H1 (cell line): ENCODE results near the gene CACNG4. TPM values are rescaled to one million over a fixed set of nuclear protein-coding genes. Genes with fewer than 3 reads are reported as not detected.

Experiments
- polyA plus RNA-seq, 7 experiments: library from polyadenylated mRNA; depleted of rRNA in 3 of 7; stranded (reverse) in 5 of 7; unstranded in 2 of 7; fragments of >200 nt in 5 of 7; fragments of 200-250 nt in 2 of 7; gene quantifications; 1 replicate in 5 of 7; 2 replicates in 1 of 7; 4 replicates in 1 of 7; pipeline versions ENCODE4 v1.2.1 to v1.2.3, GENCODE V29; 2011 to 2013; ENCODE audit warnings: missing spikeins in 2 of 7, mixed read lengths in 2 of 7
- total RNA-seq: library from RNA; stranded (reverse); fragmentation: NEBNext Ultra II Directional; extraction: Animal tissue kit (Norgen Biotek cat#: 25700); gene quantifications from 2 replicates; pipeline ENCODE4 v1.2.1, GENCODE V29; 2021
- TF ChIP-seq, protein P1 (sequence below): fragments of 300-600 bp; sonication (generic); IDR thresholded peaks from 2 replicates; pipeline ENCODE4 v1.7.1; 2012; ENCODE audit warnings: low read length, moderate library complexity, mild to moderate bottlenecking, inconsistent platforms; ENCODE audit not compliant: insufficient replicate concordance

Gene CACNG4
- total and polyA plus RNA-seq, 2 of the 8 experiments (the other 6 are each of a cell fraction or from before 2014, with no cell fraction given), result 3.6 to 5.6 TPM

DNA sequence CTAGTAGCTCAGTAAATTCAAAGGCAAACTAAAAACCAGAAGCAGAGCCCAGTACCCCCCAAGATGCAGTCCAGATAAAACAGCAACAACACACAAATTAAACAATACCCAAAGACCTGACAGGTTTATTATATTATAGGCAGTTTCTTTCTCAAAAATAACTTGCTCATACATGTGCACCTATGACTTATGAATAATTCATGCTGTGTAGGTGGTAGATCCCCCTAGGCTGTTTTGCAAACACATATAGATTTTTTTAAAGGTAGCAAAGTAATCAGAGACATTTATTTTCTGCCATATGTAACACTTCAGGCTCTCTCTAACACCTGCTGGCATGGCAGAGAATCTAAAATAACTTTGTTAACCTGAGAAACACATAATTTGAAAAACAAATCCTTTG lies 107.1 kb downstream of the CACNG4 start (continued):
- TF ChIP-seq, protein P1, sequence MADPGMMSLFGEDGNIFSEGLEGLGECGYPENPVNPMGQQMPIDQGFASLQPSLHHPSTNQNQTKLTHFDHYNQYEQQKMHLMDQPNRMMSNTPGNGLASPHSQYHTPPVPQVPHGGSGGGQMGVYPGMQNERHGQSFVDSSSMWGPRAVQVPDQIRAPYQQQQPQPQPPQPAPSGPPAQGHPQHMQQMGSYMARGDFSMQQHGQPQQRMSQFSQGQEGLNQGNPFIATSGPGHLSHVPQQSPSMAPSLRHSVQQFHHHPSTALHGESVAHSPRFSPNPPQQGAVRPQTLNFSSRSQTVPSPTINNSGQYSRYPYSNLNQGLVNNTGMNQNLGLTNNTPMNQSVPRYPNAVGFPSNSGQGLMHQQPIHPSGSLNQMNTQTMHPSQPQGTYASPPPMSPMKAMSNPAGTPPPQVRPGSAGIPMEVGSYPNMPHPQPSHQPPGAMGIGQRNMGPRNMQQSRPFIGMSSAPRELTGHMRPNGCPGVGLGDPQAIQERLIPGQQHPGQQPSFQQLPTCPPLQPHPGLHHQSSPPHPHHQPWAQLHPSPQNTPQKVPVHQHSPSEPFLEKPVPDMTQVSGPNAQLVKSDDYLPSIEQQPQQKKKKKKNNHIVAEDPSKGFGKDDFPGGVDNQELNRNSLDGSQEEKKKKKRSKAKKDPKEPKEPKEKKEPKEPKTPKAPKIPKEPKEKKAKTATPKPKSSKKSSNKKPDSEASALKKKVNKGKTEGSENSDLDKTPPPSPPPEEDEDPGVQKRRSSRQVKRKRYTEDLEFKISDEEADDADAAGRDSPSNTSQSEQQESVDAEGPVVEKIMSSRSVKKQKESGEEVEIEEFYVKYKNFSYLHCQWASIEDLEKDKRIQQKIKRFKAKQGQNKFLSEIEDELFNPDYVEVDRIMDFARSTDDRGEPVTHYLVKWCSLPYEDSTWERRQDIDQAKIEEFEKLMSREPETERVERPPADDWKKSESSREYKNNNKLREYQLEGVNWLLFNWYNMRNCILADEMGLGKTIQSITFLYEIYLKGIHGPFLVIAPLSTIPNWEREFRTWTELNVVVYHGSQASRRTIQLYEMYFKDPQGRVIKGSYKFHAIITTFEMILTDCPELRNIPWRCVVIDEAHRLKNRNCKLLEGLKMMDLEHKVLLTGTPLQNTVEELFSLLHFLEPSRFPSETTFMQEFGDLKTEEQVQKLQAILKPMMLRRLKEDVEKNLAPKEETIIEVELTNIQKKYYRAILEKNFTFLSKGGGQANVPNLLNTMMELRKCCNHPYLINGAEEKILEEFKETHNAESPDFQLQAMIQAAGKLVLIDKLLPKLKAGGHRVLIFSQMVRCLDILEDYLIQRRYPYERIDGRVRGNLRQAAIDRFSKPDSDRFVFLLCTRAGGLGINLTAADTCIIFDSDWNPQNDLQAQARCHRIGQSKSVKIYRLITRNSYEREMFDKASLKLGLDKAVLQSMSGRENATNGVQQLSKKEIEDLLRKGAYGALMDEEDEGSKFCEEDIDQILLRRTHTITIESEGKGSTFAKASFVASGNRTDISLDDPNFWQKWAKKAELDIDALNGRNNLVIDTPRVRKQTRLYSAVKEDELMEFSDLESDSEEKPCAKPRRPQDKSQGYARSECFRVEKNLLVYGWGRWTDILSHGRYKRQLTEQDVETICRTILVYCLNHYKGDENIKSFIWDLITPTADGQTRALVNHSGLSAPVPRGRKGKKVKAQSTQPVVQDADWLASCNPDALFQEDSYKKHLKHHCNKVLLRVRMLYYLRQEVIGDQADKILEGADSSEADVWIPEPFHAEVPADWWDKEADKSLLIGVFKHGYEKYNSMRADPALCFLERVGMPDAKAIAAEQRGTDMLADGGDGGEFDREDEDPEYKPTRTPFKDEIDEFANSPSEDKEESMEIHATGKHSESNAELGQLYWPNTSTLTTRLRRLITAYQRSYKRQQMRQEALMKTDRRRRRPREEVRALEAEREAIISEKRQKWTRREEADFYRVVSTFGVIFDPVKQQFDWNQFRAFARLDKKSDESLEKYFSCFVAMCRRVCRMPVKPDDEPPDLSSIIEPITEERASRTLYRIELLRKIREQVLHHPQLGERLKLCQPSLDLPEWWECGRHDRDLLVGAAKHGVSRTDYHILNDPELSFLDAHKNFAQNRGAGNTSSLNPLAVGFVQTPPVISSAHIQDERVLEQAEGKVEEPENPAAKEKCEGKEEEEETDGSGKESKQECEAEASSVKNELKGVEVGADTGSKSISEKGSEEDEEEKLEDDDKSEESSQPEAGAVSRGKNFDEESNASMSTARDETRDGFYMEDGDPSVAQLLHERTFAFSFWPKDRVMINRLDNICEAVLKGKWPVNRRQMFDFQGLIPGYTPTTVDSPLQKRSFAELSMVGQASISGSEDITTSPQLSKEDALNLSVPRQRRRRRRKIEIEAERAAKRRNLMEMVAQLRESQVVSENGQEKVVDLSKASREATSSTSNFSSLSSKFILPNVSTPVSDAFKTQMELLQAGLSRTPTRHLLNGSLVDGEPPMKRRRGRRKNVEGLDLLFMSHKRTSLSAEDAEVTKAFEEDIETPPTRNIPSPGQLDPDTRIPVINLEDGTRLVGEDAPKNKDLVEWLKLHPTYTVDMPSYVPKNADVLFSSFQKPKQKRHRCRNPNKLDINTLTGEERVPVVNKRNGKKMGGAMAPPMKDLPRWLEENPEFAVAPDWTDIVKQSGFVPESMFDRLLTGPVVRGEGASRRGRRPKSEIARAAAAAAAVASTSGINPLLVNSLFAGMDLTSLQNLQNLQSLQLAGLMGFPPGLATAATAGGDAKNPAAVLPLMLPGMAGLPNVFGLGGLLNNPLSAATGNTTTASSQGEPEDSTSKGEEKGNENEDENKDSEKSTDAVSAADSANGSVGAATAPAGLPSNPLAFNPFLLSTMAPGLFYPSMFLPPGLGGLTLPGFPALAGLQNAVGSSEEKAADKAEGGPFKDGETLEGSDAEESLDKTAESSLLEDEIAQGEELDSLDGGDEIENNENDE, result no peak
- TF ChIP-seq, all 59 proteins: peak for 0
